Dedifferentiated amniotic fluid mesenchymal stem cell (primary cell): ENCODE measurements around the gene SCFD1.

Experiments
- DNase-seq: peaks from one replicate; pipeline ENCODE4 v3.0.0-alpha.2; 2016; ENCODE audit errors: extremely low spot score

The SCFD1 gene

GRCh38 chr14:30756594-30756993 lies 134.5 kb downstream of the SCFD1 start:
- DNase-seq = no peak

GRCh38 chr14:30757082-30757481 lies 135.0 kb downstream of the SCFD1 start:
- DNase-seq = no peak

- DNase-seq = no peak
These were observed 137.3 kb downstream of the SCFD1 start for GRCh38 chr14:30759172-30760125.

DNA sequence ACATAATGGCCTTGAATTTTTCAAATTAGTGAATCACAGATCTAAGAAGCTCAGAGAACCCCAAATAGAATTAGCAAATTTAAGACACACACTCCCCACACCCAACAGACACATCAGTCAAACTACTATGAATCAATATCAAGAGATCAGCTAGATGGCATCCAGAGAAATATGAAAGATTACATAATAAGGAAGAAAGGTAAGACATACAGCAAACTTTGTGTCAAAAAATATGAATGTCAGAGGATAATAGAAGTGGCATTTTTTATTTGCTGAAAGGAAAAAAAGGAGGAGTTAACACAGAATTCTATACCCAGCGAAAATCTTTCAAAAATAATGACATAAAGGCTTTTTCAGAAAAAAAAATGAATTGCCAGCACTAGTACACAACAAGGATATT lies 141.8 kb downstream of the SCFD1 start:
- no peak for DNase-seq

DNA sequence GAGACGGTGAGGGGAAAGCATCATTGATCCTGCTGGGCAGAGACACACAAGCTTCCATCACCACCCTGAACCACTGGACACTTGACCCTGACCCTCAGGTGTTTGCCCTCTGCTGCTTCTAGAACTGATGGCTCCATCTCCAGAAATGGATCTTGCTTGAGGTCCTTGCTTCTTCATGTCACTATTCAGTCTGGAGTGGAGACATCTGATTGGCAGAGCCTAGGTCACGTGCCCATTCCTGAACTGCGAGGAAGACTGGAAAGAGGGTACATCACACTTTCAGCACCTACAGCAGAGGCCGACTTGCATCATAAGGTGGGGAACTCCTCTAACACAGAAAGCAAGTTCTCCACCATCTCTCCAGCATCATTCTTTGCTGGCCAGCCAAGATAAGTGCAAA lies 145.5 kb downstream of the SCFD1 start:
- DNase-seq = no peak

GRCh38 chr14:30768791-30769190 lies 146.7 kb downstream of the SCFD1 start:
- DNase-seq = no peak

- no peak for DNase-seq
These were observed 148.3 kb downstream of the SCFD1 start for GRCh38 chr14:30770376-30770775.

DNA sequence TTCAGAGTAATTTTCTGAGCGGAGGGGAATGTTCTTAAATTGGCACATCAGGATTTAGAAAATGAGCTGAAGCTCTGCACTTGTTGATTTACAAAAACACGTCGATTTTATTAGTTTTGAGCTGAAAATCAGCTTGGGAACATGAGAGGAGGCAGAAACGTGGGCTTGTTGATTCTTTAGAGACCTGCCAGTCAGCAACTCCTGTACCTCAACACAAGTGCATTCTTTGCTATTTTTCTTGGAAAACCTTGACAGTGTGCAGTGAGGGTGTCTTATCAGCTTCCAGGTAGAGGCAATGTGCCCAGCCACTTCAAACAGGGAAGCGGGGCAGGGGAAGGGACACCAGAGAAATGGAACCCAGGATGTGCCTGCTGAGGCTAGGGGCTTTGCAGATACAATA lies 149.5 kb downstream of the SCFD1 start:
- DNase-seq = no peak

DNA sequence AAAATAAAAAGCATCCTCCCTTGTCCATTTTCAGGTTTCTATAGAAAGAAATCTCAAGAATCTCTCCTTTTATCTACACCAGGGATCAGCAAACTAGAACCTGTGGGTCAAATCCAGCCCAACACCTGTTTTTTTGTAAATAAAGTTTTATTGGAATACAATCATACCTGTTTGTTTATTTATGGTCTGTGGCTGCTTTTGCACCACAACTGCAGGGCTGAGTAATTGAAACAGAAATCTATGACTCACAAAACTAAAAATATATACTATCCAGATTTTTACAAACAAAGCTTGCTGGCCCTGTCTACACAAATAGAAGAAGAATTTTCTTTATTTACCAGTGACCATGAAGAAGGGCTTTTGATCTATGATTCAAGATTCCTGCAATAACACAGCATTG lies 157.1 kb downstream of the SCFD1 start:
- DNase-seq = no peak
